ENCODE data around the gene EPG5. TPM values are rescaled to one million over a fixed set of nuclear protein-coding genes. Genes with fewer than 3 reads are reported as not detected.

EPG5 gene
- total and polyA plus RNA-seq, 2 of the 4 experiments (the other 2 are of a cell fraction), result 37.3 to 114 TPM

DNA sequence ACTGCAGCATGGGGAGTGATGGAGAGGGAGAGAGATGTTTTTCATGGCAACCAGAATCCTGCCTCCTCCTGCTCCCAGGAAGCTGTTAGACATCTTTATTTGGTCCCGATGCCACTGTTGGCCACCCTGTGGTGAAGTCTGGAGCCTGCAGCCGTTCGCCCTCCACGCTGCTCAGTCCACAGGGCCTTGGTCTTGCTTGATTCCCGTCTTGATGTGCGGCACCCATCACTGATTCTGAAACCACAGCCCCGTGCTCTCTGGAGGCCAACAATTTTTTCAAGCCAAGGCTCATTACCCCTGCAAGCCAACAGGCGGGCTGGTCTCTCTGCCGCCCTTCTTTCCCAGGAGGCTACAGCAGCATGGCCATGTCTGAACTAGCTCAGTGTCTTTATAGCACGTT is 117.1 kb downstream of the EPG5 start:
- Histone ChIP-seq H3K4ac (ENCODE audit: low read depth, low read length) (no peak overlapping the region), H2BK120ac (ENCODE audit: low read depth, low read length) (no peak overlapping the region; the same call in 1 of the 2 replicates), H4K5ac (ENCODE audit: low read depth, low read length) (no peak overlapping the region), H2AK9ac (replicated peaks; ENCODE audit: low read depth, low read length, poor library complexity) (no peak overlapping the region), H4K8ac (ENCODE audit: low read depth in 2 of 2, low read length in 2 of 2) (no peak overlapping the region; a peak in 1 of 4 replicates), H3K23ac (ENCODE audit: low read depth, low read length) (no peak overlapping the region), H3K56ac (ENCODE audit: extremely low read depth, insufficient read depth, low read length) (no peak overlapping the region), H3K9me3 (ENCODE audit: control insufficient read depth, insufficient read depth, low read length) (no peaks in the 10 kb centered on the region), H2BK5ac (ENCODE audit: low read depth, low read length, poor library complexity, severe bottlenecking) (no peak overlapping the region), H3K4me3 (ENCODE audit: insufficient read depth, low read depth, low read length) (no peak overlapping the region), H3K27me3 (ENCODE audit: control insufficient read depth, insufficient read depth, low read length) (no peaks in the 10 kb centered on the region), H2BK20ac (ENCODE audit: low read depth, low read length) (no peak overlapping the region), H3K18ac (ENCODE audit: low read depth, low read length) (no peak overlapping the region), H3K79me1 (ENCODE audit: low read depth in 1 of 2, low read length in 2 of 2) (peaks cover 0 to 20% of the 10 kb centered on the region in 2 experiments; a peak in 2 of 4 replicates), H4K91ac (ENCODE audit: insufficient read depth, low read depth, low read length) (no peak overlapping the region), H3K9ac (ENCODE audit: low read depth, low read length) (no peak overlapping the region), H3K4me1 (ENCODE audit: control insufficient read depth, insufficient read depth, low read length) (peaks cover 4% of the 10 kb centered on the region; the same call in 1 of the 2 replicates), H2AFZ (replicated peaks; ENCODE audit: low read length, poor library complexity) (no peak overlapping the region), H3K9me1 (ENCODE audit: insufficient read depth, low read length) (peaks cover 13% of the 10 kb centered on the region; the same call in 1 of the 2 replicates), H3K36me3 (ENCODE audit: control insufficient read depth, insufficient read depth, low read length) (peaks cover 35% of the 10 kb centered on the region), H3K14ac (replicated peaks; ENCODE audit: low read depth, low read length) (no peak overlapping the region), H3K27ac (ENCODE audit: insufficient read depth, low read length) (no peak overlapping the region), H2AK5ac (ENCODE audit: low read depth, low read length) (peak overlapping the region; percentile 10; the same call in 1 of the 2 replicates), H2BK15ac (ENCODE audit: low read depth, low read length) (no peak overlapping the region), H4K20me1 (ENCODE audit: insufficient read depth, low read length) (no peaks in the 10 kb centered on the region), H3K4me2 (ENCODE audit: low read depth, low read length) (no peak overlapping the region)
- ATAC-seq (ENCODE audit: low read depth) (no peak), DNase-seq (no peak)
- TF ChIP-seq, protein P1, sequence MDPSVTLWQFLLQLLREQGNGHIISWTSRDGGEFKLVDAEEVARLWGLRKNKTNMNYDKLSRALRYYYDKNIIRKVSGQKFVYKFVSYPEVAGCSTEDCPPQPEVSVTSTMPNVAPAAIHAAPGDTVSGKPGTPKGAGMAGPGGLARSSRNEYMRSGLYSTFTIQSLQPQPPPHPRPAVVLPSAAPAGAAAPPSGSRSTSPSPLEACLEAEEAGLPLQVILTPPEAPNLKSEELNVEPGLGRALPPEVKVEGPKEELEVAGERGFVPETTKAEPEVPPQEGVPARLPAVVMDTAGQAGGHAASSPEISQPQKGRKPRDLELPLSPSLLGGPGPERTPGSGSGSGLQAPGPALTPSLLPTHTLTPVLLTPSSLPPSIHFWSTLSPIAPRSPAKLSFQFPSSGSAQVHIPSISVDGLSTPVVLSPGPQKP (IDR thresholded peaks at IDR 0.05; ENCODE audit: borderline replicate concordance, low read depth, low read length), result no peak
- TF ChIP-seq NFE2L2 (IDR thresholded peaks at IDR 0.05; ENCODE audit: low read depth, low read length) (no peak), BHLHE40 (IDR thresholded peaks at IDR 0.05; ENCODE audit: low read depth, low read length) (no peak), RAD21 (IDR thresholded peaks at IDR 0.05; ENCODE audit: low read length) (peak; percentile 39), MAFK (IDR thresholded peaks at IDR 0.05; ENCODE audit: low read depth, low read length) (no peak), SMC3 (IDR thresholded peaks at IDR 0.05; ENCODE audit: low read depth, low read length) (peak; percentile 44), FOS (IDR thresholded peaks at IDR 0.05; ENCODE audit: low read depth, low read length) (no peak)
- TF ChIP-seq, protein P2, sequence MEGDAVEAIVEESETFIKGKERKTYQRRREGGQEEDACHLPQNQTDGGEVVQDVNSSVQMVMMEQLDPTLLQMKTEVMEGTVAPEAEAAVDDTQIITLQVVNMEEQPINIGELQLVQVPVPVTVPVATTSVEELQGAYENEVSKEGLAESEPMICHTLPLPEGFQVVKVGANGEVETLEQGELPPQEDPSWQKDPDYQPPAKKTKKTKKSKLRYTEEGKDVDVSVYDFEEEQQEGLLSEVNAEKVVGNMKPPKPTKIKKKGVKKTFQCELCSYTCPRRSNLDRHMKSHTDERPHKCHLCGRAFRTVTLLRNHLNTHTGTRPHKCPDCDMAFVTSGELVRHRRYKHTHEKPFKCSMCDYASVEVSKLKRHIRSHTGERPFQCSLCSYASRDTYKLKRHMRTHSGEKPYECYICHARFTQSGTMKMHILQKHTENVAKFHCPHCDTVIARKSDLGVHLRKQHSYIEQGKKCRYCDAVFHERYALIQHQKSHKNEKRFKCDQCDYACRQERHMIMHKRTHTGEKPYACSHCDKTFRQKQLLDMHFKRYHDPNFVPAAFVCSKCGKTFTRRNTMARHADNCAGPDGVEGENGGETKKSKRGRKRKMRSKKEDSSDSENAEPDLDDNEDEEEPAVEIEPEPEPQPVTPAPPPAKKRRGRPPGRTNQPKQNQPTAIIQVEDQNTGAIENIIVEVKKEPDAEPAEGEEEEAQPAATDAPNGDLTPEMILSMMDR (conservative IDR thresholded peaks at IDR 0.05; ENCODE audit: low read depth, low read length), result peak; percentile 36
- ChIA-PET POLR2A (ENCODE audit: unreplicated experiment) (no interaction called here), CTCF (interaction anchor here (1.3 to 1.9 kb wide), 3 partner anchors 27 to 127 kb away, joined by 3 to 6 read pairs (median 4); no protein-coding TSS in a partner anchor)
- in situ Hi-C loops (cut with MboI; ENCODE audit: low sequenced_read_pairs), result no loop called here
- intact Hi-C loops (cut with micrococcal nuclease), result no loop called here
- 92% methylated on average over 10 of the region's 10 CpGs; no CpG with 5 or more reads in 1 of the 2 experiments for WGBS, 2 experiments (ENCODE audit: extremely low coverage in 2 of 2, insufficient read length in 1 of 2)
- dilution Hi-C loops (cut with HindIII; ENCODE audit: low sequenced_read_pairs, unreplicated experiment), result no loop called here
- no TSS peak for BruUV-seq (replicated peaks)

Data from IMR-90 (cell line).